Measurements from ENCODE around the gene MICAL2.

MICAL2 gene

GRCh38 chr11:12156301-12157140, 46.1 kb downstream of the MICAL2 start:
- Histone ChIP-seq H3K27ac (ENCODE audit: low read length) (no peak overlapping the region), H3K9me3 (ENCODE audit: insufficient read depth, low read depth, low read length) (no peaks in the 10 kb centered on the region), H3K27me3 (ENCODE audit: insufficient read depth, low read length) (no peaks in the 10 kb centered on the region), H3K9ac (ENCODE audit: low read depth, low read length) (no peak overlapping the region), H3K36me3 (ENCODE audit: insufficient read depth, low read depth, low read length) (no peaks in the 10 kb centered on the region), H3K4me3 (ENCODE audit: low read length) (no peak overlapping the region), H3K4me1 (ENCODE audit: insufficient read depth, low read length) (no peaks in the 10 kb centered on the region)

GRCh38 chr11:12157241-12157661, 46.9 kb downstream of the MICAL2 start:
- Histone ChIP-seq H3K4me1 (ENCODE audit: insufficient read depth, low read length) (no peaks in the 10 kb centered on the region), H3K4me3 (ENCODE audit: low read length) (no peak overlapping the region), H3K36me3 (ENCODE audit: insufficient read depth, low read depth, low read length) (no peaks in the 10 kb centered on the region), H3K27ac (ENCODE audit: low read length) (no peak overlapping the region), H3K27me3 (ENCODE audit: insufficient read depth, low read length) (no peaks in the 10 kb centered on the region), H3K9me3 (ENCODE audit: insufficient read depth, low read depth, low read length) (no peaks in the 10 kb centered on the region), H3K9ac (ENCODE audit: low read depth, low read length) (no peak overlapping the region)

- H3K9ac ChIP-seq (ENCODE audit: low read depth, low read length): no peak overlapping the region
- no peak overlapping the region for H3K4me3 ChIP-seq (ENCODE audit: low read length)
- H3K27ac ChIP-seq (ENCODE audit: low read length): no peak overlapping the region
- H3K4me1 ChIP-seq (ENCODE audit: insufficient read depth, low read length): no peaks in the 10 kb centered on the region
- no peaks in the 10 kb centered on the region for H3K36me3 ChIP-seq (ENCODE audit: insufficient read depth, low read depth, low read length)
- no peaks in the 10 kb centered on the region for H3K9me3 ChIP-seq (ENCODE audit: insufficient read depth, low read depth, low read length)
- no peaks in the 10 kb centered on the region for H3K27me3 ChIP-seq (ENCODE audit: insufficient read depth, low read length)
Measured at GRCh38 chr11:12158909-12159308, 48.5 kb downstream of the MICAL2 start.

DNA sequence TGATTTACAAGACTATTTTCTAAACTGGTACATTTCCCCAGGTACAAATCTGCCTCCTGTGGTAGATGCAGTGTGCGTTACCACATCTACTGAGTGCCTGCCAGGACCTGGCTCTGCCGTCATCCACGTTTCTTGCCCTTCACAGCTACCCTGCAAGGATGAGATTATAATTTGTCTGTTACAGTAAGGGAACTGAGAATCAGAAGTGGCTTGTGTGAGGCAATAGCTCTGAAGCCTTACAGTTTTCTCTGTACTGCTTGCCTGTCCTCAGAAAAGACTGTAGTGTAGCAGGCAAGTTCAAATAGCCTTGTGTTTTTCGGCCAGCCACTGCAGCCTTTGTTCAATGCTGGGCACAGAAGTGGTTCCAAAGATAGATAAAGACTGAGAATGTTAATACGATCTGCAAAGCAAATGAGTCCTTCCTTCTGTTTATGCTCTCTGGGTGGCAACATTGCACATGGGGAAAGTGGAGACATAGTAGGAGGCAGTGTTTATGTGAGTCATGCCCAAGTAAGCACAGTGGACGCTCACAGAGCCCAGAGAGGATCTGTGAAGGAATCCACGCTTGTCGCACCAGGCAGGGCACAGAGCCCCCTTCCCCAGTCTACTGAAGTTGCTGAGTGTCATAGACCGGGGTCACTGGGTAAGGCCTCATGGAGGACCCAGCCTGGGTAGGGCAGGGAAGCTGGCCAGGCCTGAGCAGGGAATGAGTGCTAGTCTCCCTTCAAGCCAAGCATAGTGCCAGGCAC, 49.1 kb downstream of the MICAL2 start:
- Histone ChIP-seq H3K36me3 (ENCODE audit: insufficient read depth, low read depth, low read length) (no peaks in the 10 kb centered on the region), H3K27ac (ENCODE audit: low read length) (no peak overlapping the region), H3K4me1 (ENCODE audit: insufficient read depth, low read length) (no peaks in the 10 kb centered on the region), H3K27me3 (ENCODE audit: insufficient read depth, low read length) (no peaks in the 10 kb centered on the region), H3K9ac (ENCODE audit: low read depth, low read length) (no peak overlapping the region), H3K4me3 (ENCODE audit: low read length) (no peak overlapping the region), H3K9me3 (ENCODE audit: insufficient read depth, low read depth, low read length) (no peaks in the 10 kb centered on the region)

DNA sequence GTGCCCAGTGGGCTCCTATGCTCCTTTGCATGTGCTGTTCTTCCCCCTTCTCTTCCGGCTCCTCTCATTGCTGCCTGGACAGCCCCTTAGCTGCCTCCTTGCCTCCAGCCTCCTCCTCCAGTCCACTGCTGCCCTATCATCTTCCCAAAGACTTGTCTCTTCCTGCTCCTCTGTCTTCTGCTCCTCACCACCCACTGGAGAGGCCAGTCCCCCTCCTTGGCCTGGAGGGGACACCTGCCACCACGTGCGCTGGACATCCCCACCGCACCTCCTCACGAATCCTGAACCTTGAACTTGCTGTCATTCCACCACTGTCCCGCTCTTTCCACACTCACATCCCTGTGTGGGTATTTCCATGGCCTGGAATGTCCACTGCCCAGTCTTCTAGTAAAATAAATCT, 49.8 kb downstream of the MICAL2 start:
- Histone ChIP-seq H3K9ac (ENCODE audit: low read depth, low read length) (no peak overlapping the region), H3K27me3 (ENCODE audit: insufficient read depth, low read length) (no peaks in the 10 kb centered on the region), H3K4me1 (ENCODE audit: insufficient read depth, low read length) (no peaks in the 10 kb centered on the region), H3K27ac (ENCODE audit: low read length) (no peak overlapping the region), H3K4me3 (ENCODE audit: low read length) (no peak overlapping the region), H3K36me3 (ENCODE audit: insufficient read depth, low read depth, low read length) (no peaks in the 10 kb centered on the region), H3K9me3 (ENCODE audit: insufficient read depth, low read depth, low read length) (no peaks in the 10 kb centered on the region)

DNA sequence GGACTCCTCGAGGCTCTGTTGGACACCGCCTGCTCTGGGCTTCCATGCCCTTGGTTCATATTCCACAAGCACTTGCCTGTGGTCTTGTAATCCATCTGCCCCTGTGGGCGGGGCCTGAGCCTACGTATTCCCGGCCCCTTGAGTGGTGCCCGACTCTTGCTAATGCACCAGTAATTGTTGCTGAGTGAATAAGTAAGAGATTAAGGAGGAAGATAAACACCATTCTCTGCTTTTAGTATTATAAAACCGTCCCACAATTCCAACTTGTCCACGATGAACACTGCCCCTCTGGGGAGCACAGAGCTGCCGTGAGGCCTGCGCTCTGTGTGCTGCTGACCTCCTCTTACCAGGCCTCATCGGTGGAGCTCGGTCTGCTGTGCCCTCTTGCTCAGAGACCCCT, 50.3 kb downstream of the MICAL2 start:
- H3K4me1 ChIP-seq (ENCODE audit: insufficient read depth, low read length): no peaks in the 10 kb centered on the region
- no peaks in the 10 kb centered on the region for H3K27me3 ChIP-seq (ENCODE audit: insufficient read depth, low read length)
- H3K4me3 ChIP-seq (ENCODE audit: low read length): no peak overlapping the region
- H3K9me3 ChIP-seq (ENCODE audit: insufficient read depth, low read depth, low read length): no peaks in the 10 kb centered on the region
- no peak overlapping the region for H3K9ac ChIP-seq (ENCODE audit: low read depth, low read length)
- H3K27ac ChIP-seq (ENCODE audit: low read length): no peak overlapping the region
- H3K36me3 ChIP-seq (ENCODE audit: insufficient read depth, low read depth, low read length): no peaks in the 10 kb centered on the region

DNA sequence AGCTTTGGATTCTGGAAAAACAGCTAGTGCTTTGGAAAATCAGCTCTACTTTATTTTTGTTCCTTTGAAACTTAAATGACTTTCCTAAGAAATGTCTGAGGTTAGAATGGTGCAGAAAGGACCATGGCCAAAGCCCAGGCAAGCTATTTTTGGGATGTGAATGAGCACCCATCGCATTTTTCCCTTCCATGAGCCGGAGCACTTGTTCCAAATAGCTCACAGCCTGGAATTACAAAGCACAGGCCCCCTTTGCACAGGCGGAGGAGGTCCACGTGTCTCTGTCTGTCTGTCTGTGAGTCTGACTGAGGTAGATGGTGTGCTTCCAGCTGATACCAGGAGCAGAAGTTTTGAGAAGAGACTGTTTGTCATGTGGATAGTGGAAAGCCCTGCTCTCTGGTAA, 50.7 kb downstream of the MICAL2 start:
- Histone ChIP-seq H3K27me3 (ENCODE audit: insufficient read depth, low read length) (no peaks in the 10 kb centered on the region), H3K9me3 (ENCODE audit: insufficient read depth, low read depth, low read length) (no peaks in the 10 kb centered on the region), H3K27ac (ENCODE audit: low read length) (no peak overlapping the region), H3K4me3 (ENCODE audit: low read length) (no peak overlapping the region), H3K4me1 (ENCODE audit: insufficient read depth, low read length) (no peaks in the 10 kb centered on the region), H3K36me3 (ENCODE audit: insufficient read depth, low read depth, low read length) (no peaks in the 10 kb centered on the region), H3K9ac (ENCODE audit: low read depth, low read length) (no peak overlapping the region)

DNA sequence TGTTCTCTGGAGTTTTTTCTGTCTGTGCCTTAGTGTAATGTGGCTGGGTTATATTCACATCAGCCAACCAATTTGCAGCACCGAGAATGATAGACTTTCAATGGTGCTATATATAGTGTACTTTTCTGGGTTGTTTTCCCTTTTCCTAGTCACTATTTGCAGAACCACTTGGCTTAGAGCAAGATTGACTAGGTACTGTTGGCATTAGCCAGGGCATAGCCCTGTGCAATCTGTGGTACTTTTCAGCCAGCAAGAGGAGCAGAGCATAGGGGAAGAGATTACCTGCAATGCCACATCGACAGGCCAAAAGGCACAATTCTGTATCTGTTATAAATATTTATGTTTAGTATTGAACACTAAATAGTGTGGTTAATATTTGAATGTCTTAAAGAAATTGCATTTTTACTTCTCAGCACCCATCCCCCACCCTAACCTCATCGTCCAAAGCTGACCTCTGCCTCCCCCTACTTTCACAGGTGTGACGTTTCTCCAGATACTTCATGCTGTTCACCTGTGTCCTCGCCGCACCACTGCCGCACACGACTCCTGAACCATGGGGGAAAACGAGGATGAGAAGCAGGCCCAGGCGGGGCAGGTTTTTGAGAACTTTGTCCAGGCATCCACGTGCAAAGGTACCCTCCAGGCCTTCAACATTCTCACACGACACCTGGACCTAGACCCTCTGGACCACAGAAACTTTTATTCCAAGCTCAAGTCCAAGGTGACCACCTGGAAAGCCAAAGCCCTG, 51.4 kb downstream of the MICAL2 start:
- H3K9ac ChIP-seq (ENCODE audit: low read depth, low read length): no peak overlapping the region
- no peaks in the 10 kb centered on the region for H3K9me3 ChIP-seq (ENCODE audit: insufficient read depth, low read depth, low read length)
- H3K27ac ChIP-seq (ENCODE audit: low read length): no peak overlapping the region
- H3K4me3 ChIP-seq (ENCODE audit: low read length): no peak overlapping the region
- H3K27me3 ChIP-seq (ENCODE audit: insufficient read depth, low read length): no peaks in the 10 kb centered on the region
- H3K36me3 ChIP-seq (ENCODE audit: insufficient read depth, low read depth, low read length): no peaks in the 10 kb centered on the region
- no peaks in the 10 kb centered on the region for H3K4me1 ChIP-seq (ENCODE audit: insufficient read depth, low read length)

GRCh38 chr11:12162652-12163051, 52.3 kb downstream of the MICAL2 start:
- Histone ChIP-seq H3K27ac (ENCODE audit: low read length) (no peak overlapping the region), H3K9me3 (ENCODE audit: insufficient read depth, low read depth, low read length) (no peaks in the 10 kb centered on the region), H3K36me3 (ENCODE audit: insufficient read depth, low read depth, low read length) (no peaks in the 10 kb centered on the region), H3K4me3 (ENCODE audit: low read length) (no peak overlapping the region), H3K4me1 (ENCODE audit: insufficient read depth, low read length) (no peaks in the 10 kb centered on the region), H3K9ac (ENCODE audit: low read depth, low read length) (no peak overlapping the region), H3K27me3 (ENCODE audit: insufficient read depth, low read length) (no peaks in the 10 kb centered on the region)

DNA sequence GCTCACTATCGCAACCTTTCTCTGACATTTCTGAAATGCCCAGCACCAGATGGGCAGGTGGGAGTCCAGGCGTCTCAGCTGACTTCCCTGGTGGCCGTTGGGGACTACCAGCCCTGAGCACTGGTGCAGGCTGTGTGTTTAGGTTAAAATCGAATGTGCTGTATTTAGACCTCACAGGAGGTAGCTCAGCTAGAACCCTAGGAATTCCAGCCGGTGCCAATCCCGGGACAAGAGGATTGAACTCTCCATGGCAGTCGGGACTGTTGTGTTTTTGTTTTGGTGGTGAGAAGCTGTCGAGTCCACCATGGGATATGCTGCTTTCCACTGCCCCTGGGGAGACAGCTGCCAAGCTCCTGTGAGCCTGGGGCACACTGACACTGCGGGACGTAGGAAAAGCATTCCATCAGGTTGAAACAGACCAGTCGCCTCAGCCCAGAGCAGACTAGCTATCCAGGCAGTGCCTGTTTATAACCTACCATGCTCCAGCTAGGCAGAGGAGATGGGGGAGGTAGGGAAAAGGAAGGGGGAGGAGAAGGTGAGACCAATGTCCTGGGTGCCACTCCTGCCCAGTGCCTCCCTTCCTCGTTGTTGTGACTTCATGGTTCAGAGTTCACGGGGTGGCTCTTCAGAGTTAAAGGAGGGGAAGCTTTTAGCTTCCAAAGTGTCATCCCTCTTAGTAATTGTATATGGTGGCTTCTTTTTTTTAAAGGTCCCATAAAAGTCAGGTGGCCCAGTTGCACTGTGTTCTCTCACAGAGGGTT, 53.0 kb downstream of the MICAL2 start:
- H3K27me3 ChIP-seq (ENCODE audit: insufficient read depth, low read length): no peaks in the 10 kb centered on the region
- no peaks in the 10 kb centered on the region for H3K36me3 ChIP-seq (ENCODE audit: insufficient read depth, low read depth, low read length)
- H3K27ac ChIP-seq (ENCODE audit: low read length): no peak overlapping the region
- no peak overlapping the region for H3K9ac ChIP-seq (ENCODE audit: low read depth, low read length)
- H3K4me3 ChIP-seq (ENCODE audit: low read length): no peak overlapping the region
- no peaks in the 10 kb centered on the region for H3K4me1 ChIP-seq (ENCODE audit: insufficient read depth, low read length)
- no peaks in the 10 kb centered on the region for H3K9me3 ChIP-seq (ENCODE audit: insufficient read depth, low read depth, low read length)
